ENCODE results near the gene PLAC9.

DNA sequence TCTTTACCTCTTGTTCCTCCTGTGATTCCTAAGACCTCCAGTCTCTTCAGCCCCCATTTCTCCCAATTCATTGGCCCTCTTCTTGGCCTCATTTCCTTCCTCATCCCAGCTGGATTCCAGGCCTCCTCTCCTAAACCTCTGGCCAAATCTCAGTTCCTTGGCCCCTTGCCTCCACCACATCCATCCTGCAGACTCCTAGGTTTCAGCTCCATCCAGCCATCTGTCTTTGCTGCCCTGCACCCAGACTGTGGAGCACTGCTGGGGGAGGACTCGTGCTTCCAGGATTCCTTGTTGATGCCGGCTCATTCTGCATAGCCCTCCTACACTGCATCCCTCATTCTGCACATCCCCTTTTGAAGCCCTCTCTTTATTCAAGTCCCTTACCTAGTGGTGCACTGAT lies 6.7 kb downstream of the PLAC9 start:
- TF ChIP-seq CTCF (IDR thresholded peaks at IDR 0.05): no peak
- TF ChIP-seq POLR2A (IDR thresholded peaks at IDR 0.05): no peak

All from Peyer's patch (tissue), 4 donors.